Measurements from ENCODE around the gene TMEM117.
"Not testable (repeated sequence)": the region's sequence is repeated elsewhere in the genome, so short reads cannot be mapped to it uniquely, and the experiment has no call there.

Gene TMEM117

GRCh38 chr12:44299524-44299923 is 463.6 kb downstream of the TMEM117 start:
- no peak for DNase-seq (ENCODE audit: low spot score)

GRCh38 chr12:44307506-44308168 is 471.8 kb downstream of the TMEM117 start:
- DNase-seq (ENCODE audit: low spot score), result no peak

GRCh38 chr12:44313188-44313587 is 477.3 kb downstream of the TMEM117 start:
- DNase-seq (ENCODE audit: low spot score), result no peak

- DNase-seq (ENCODE audit: low spot score), result no peak
These were observed 478.2 kb downstream of the TMEM117 start for GRCh38 chr12:44314007-44314500.

- peak; percentile 7 for DNase-seq (ENCODE audit: low spot score)
These were observed 481.8 kb downstream of the TMEM117 start for GRCh38 chr12:44317651-44318126.

- no peak for DNase-seq (ENCODE audit: low spot score)
These were observed 495.4 kb downstream of the TMEM117 start for GRCh38 chr12:44331269-44331668.

- DNase-seq (ENCODE audit: low spot score), result no peak
These were observed 498.5 kb downstream of the TMEM117 start for GRCh38 chr12:44334347-44334746.

GRCh38 chr12:44335030-44335429 is 499.1 kb downstream of the TMEM117 start:
- no peak for DNase-seq (ENCODE audit: low spot score)

GRCh38 chr12:44336577-44336976 is 500.7 kb downstream of the TMEM117 start:
- DNase-seq (ENCODE audit: low spot score), result no peak

- DNase-seq (ENCODE audit: low spot score), result no peak
These were observed 506.5 kb downstream of the TMEM117 start for GRCh38 chr12:44342371-44342770.

- no peak for DNase-seq (ENCODE audit: low spot score)
These were observed 511.3 kb downstream of the TMEM117 start for GRCh38 chr12:44347145-44347544.

- no peak for DNase-seq (ENCODE audit: low spot score)
These were observed 521.6 kb downstream of the TMEM117 start for GRCh38 chr12:44357494-44357893.

GRCh38 chr12:44358636-44359035 is 522.8 kb downstream of the TMEM117 start:
- no peak for DNase-seq (ENCODE audit: low spot score)

- no peak for DNase-seq (ENCODE audit: low spot score)
These were observed 527.1 kb downstream of the TMEM117 start for GRCh38 chr12:44362947-44363346.

- no peak for DNase-seq (ENCODE audit: low spot score)
These were observed 531.3 kb downstream of the TMEM117 start for GRCh38 chr12:44367136-44367535.

GRCh38 chr12:44367916-44368315 is 532.0 kb downstream of the TMEM117 start:
- DNase-seq (ENCODE audit: low spot score), result no peak

GRCh38 chr12:44369998-44370397 is 534.1 kb downstream of the TMEM117 start:
- no peak for DNase-seq (ENCODE audit: low spot score)

GRCh38 chr12:44370982-44371381 is 535.1 kb downstream of the TMEM117 start:
- no peak for DNase-seq (ENCODE audit: low spot score)

- no peak for DNase-seq (ENCODE audit: low spot score)
These were observed 536.4 kb downstream of the TMEM117 start for GRCh38 chr12:44372259-44372658.

- no peak for DNase-seq (ENCODE audit: low spot score)
These were observed 539.8 kb downstream of the TMEM117 start for GRCh38 chr12:44375694-44376093.

GRCh38 chr12:44377443-44378187 is 541.7 kb downstream of the TMEM117 start:
- DNase-seq (ENCODE audit: low spot score), result no peak

GRCh38 chr12:44379113-44379512 is 543.2 kb downstream of the TMEM117 start:
- DNase-seq (ENCODE audit: low spot score), result not testable (repeated sequence)

GRCh38 chr12:44379831-44380230 is 544.0 kb downstream of the TMEM117 start:
- DNase-seq (ENCODE audit: low spot score), result no peak

Measured in AG08396 (cell line).